ENCODE measurements around the gene PLXNB1.

- TF ChIP-seq CTCF (conservative IDR thresholded peaks at IDR 0.05), result no peak
- TF ChIP-seq EZH2 (IDR thresholded peaks at IDR 0.05; ENCODE audit: low read depth), result no peak
Observed at GRCh38 chr3:48397767-48398681, 31.9 kb downstream of the PLXNB1 start.

Data from PC-9 (cell line).